ENCODE data around the gene NDUFA11. TPM values are rescaled to one million over a fixed set of nuclear protein-coding genes. Genes with fewer than 3 reads are reported as not detected.
A peak's percentile ranks its signal among the peaks of the same experiment; 100 is the strongest.

NDUFA11 gene
- total and polyA plus RNA-seq, 2 of the 4 experiments (the other 2 are of a cell fraction), result 375 to 1,276 TPM

GRCh38 chr19:5881543-5882299 is 21.9 kb downstream of the NDUFA11 start:
- Histone ChIP-seq H3K79me1 (ENCODE audit: low read depth in 1 of 2, low read length in 2 of 2) (no peaks in the 10 kb centered on the region), H4K91ac (ENCODE audit: insufficient read depth, low read depth, low read length) (0 out of 2 replicates have a peak overlapping the region, but pooled peaks have one; percentile 7), H4K8ac (ENCODE audit: low read depth in 2 of 2, low read length in 2 of 2) (no peak overlapping the region), H3K27me3 (ENCODE audit: control insufficient read depth, insufficient read depth, low read length) (no peaks in the 10 kb centered on the region), H3K4ac (ENCODE audit: low read depth, low read length) (no peak overlapping the region), H3K56ac (ENCODE audit: extremely low read depth, insufficient read depth, low read length) (no peak overlapping the region), H3K9ac (ENCODE audit: low read depth, low read length) (no peak overlapping the region), H3K36me3 (ENCODE audit: control insufficient read depth, insufficient read depth, low read length) (no peaks in the 10 kb centered on the region), H2AFZ (replicated peaks; ENCODE audit: low read length, poor library complexity) (no peak overlapping the region), H3K23ac (ENCODE audit: low read depth, low read length) (no peak overlapping the region), H3K18ac (ENCODE audit: low read depth, low read length) (no peak overlapping the region), H3K9me3 (ENCODE audit: control insufficient read depth, insufficient read depth, low read length) (no peaks in the 10 kb centered on the region), H2BK120ac (ENCODE audit: low read depth, low read length) (peak overlapping the region; percentile 14), H3K9me1 (ENCODE audit: insufficient read depth, low read length) (peaks cover 5% of the 10 kb centered on the region; the same call in 1 of the 2 replicates), H3K14ac (replicated peaks; ENCODE audit: low read depth, low read length) (no peak overlapping the region), H2AK9ac (replicated peaks; ENCODE audit: low read depth, low read length, poor library complexity) (no peak overlapping the region), H4K5ac (ENCODE audit: low read depth, low read length) (no peak overlapping the region), H2BK5ac (ENCODE audit: low read depth, low read length, poor library complexity, severe bottlenecking) (no peak overlapping the region), H2AK5ac (ENCODE audit: low read depth, low read length) (peak overlapping the region; percentile 36; the same call in 1 of the 2 replicates), H3K4me3 (ENCODE audit: insufficient read depth, low read depth, low read length) (no peak overlapping the region), H3K4me2 (ENCODE audit: low read depth, low read length) (no peak overlapping the region), H4K20me1 (ENCODE audit: insufficient read depth, low read length) (no peaks in the 10 kb centered on the region), H3K4me1 (ENCODE audit: control insufficient read depth, insufficient read depth, low read length) (peaks cover 13% of the 10 kb centered on the region), H3K27ac (ENCODE audit: insufficient read depth, low read length) (no peak overlapping the region), H2BK20ac (ENCODE audit: low read depth, low read length) (peak overlapping the region; percentile 6; the same call in 1 of the 2 replicates), H2BK15ac (ENCODE audit: low read depth, low read length) (peak overlapping the region; percentile 12; the same call in 2 of the 3 replicates)
- intact Hi-C loops (cut with micrococcal nuclease) (no loop called here), dilution Hi-C loops (cut with HindIII; ENCODE audit: low sequenced_read_pairs, unreplicated experiment) (no loop called here), in situ Hi-C loops (cut with MboI; ENCODE audit: low sequenced_read_pairs) (no loop called here)
- ChIA-PET POLR2A (ENCODE audit: unreplicated experiment) (no interaction called here), CTCF (no interaction called here)
- 59% methylated on average over 4 of the region's 19 CpGs; no CpG with 5 or more reads in 1 of the 2 experiments for WGBS, 2 experiments (ENCODE audit: extremely low coverage in 2 of 2, insufficient read length in 1 of 2)
- ATAC-seq (ENCODE audit: low read depth) (no peak), DNase-seq (no peak)
- no TSS peak for BruUV-seq (replicated peaks)
- TF ChIP-seq MAFK (IDR thresholded peaks at IDR 0.05; ENCODE audit: low read depth, low read length) (no peak), NFE2L2 (IDR thresholded peaks at IDR 0.05; ENCODE audit: low read depth, low read length) (no peak), RAD21 (IDR thresholded peaks at IDR 0.05; ENCODE audit: low read length) (no peak), FOS (IDR thresholded peaks at IDR 0.05; ENCODE audit: low read depth, low read length) (no peak), RCOR1 (IDR thresholded peaks at IDR 0.05; ENCODE audit: insufficient replicate concordance, low read length) (no peak), USF2 (IDR thresholded peaks at IDR 0.05; ENCODE audit: low read depth, low read length) (no peak), POLR2A (IDR thresholded peaks at IDR 0.05; ENCODE audit: low read depth, low read length) (no peak), ELK1 (IDR thresholded peaks at IDR 0.05; ENCODE audit: borderline replicate concordance, low read depth, low read length) (no peak), MXI1 (IDR thresholded peaks at IDR 0.05; ENCODE audit: borderline replicate concordance, low read depth, low read length) (no peak), CTCF (conservative IDR thresholded peaks at IDR 0.05; ENCODE audit: low read depth, low read length) (no peak), BHLHE40 (IDR thresholded peaks at IDR 0.05; ENCODE audit: low read depth, low read length) (no peak), CEBPB (IDR thresholded peaks at IDR 0.05; ENCODE audit: low read depth, low read length) (no peak), SMC3 (IDR thresholded peaks at IDR 0.05; ENCODE audit: low read depth, low read length) (no peak), CHD1 (IDR thresholded peaks at IDR 0.05; ENCODE audit: low read depth, low read length) (no peak), MAZ (IDR thresholded peaks at IDR 0.05; ENCODE audit: borderline replicate concordance, low read depth, low read length) (no peak)
